SW 1271 (cell line): Measurements from ENCODE around the gene RFX1.
"Not testable (repeated sequence)": the region's sequence is repeated elsewhere in the genome, so short reads cannot be mapped to it uniquely, and the experiment has no call there.

ENCODE experiments used
- DNase-seq, 2 experiments: peaks; one replicate each; lab custom pipeline; 2025; lab: John Stamatoyannopoulos, UW

RFX1 gene

GRCh38 chr19:14006085-14006765 is at the start of gene RFX1:
RFX1 (minus strand) TSS chr19:14006320; CDS start chr19:13993843, 12,477 bp downstream.
- DNase-seq, result peak; percentile 98 to 100

GRCh38 chr19:14055396-14055795 is 49.3 kb upstream of the RFX1 start:
- DNase-seq, result no peak

GRCh38 chr19:14054721-14055120 is 48.6 kb upstream of the RFX1 start:
- no peak for DNase-seq

GRCh38 chr19:14054099-14054498 is 48.0 kb upstream of the RFX1 start:
- DNase-seq, result no peak

GRCh38 chr19:14053500-14053899 is 47.4 kb upstream of the RFX1 start:
- no peak for DNase-seq

DNA sequence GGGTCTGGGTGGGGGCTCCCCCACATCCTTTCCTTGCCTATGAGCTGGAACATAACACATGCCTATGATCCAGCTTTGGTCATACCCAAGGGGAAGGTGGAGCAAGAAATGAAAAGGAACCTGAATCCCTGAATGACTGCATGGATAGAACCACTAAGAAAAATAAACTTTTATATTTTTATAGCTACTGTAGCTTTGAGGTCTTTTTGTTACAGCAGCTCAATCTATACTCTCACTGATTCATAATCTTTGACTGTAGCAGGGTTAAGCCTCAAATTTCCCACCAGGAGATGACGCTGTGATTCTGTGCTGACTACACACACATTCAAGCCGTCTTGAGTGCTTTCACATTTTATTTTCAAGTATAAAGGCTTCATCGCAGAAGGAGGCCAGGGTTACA is 46.9 kb upstream of the RFX1 start:
- DNase-seq, result no peak

- DNase-seq, result no peak
These were observed 46.4 kb upstream of the RFX1 start for GRCh38 chr19:14052470-14052869.

DNA sequence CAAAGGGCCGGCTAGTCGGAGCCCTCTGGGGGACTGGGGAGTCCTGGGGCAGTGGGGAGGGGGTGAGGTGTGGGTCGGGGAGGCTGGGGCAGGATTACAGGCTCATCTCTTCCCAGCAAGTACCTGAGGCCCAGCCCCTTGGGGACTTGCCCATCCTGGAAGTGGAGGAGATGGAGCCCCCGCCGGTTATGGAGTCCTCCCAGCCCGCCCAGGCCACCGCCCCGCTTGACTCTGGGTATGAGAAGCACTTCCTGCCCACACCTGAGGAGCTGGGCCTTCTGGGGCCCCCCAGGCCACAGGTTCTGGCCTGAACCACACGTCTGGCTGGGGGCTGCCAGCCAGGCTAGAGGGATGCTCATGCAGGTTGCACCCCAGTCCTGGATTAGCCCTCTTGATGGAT is 45.9 kb upstream of the RFX1 start:
- DNase-seq, result no peak

GRCh38 chr19:14050961-14051360 is 44.8 kb upstream of the RFX1 start:
- not testable (repeated sequence) for DNase-seq

DNA sequence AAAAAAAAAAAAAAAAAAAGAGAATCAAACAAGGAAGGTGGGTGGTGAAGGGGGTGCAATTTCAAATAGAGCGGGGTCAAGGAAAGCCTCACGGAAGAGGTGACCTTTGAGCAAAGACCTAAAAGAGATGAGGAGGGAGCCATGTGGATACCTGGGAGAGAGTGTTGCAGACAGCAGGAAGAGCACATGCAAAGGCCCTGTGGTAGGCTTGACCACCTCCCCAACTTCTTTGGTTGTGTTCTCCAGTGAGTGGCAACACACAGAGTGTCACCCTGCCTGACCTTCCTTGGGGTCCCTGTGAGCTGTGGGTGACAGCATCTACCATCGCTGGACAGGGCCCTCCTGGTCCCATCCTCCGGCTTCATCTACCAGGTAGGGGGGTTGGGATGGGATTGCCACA is 44.4 kb upstream of the RFX1 start:
- DNase-seq, result no peak

DNA sequence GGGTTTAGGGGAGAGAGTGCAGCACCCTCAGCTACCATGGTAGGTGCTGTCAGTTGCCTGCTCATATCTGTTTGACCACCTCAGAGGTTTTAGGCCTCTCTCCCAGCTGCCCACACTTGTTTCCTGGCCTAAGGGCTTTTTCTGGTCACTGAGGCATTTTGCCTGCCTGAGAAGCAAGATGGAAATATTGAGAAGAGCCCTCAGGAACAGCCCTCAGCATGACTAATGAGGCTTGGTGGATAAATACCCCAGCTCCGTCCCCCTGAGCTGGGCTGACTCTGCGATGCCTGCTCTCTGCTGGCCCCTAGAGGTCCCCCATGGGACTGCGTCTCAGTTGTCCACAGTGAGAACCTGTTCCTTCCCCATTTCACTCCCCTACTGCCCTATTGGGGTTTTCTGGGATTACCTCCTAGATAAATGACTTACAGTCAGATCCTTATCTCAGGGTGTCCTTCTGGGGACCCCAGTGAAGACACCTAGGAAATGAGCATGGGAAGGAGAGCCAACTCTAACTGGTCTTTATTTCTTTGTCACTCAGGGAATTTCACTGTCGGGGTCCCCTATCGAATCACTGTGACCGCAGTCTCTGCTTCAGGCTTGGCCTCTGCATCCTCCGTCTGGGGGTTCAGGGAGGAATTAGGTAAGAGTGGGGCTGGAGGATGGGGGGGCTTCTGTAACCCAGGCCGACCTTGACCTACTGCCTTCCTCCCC is 42.5 kb upstream of the RFX1 start:
- no peak for DNase-seq

GRCh38 chr19:14047866-14048265 is 41.7 kb upstream of the RFX1 start:
- not testable (repeated sequence) for DNase-seq

- peak; percentile 58 to 76 for DNase-seq
These were observed 36.8 kb upstream of the RFX1 start for GRCh38 chr19:14042659-14043608.

DNA sequence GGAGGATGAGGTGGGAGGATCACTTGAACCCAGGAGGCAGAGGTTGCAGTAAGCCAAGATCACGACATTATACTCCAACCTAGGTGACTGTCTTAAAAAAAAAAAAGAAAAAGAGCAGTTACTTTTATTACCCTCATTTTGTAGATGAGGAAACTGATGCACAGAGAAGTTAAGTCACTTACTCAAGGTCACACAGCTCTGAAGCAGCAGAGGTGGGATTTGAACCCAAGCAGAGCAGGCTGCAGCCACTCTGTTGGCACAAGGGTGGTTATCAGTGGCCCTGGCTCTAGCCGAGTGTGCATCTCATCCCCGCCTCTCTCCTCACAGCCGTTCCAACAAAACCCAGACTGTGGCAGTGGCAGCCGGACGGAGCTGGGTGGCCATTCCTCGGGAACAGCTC is 33.1 kb upstream of the RFX1 start:
- no peak for DNase-seq

GRCh38 chr19:14035706-14036105 is 29.6 kb upstream of the RFX1 start:
- no peak for DNase-seq

GRCh38 chr19:14035159-14035558 is 29.0 kb upstream of the RFX1 start:
- peak in 1 of 2 experiments; percentile 10 for DNase-seq

- no peak for DNase-seq
These were observed 27.8 kb upstream of the RFX1 start for GRCh38 chr19:14033946-14034345.

- DNase-seq, result peak; percentile 52 to 67
These were observed 25.8 kb upstream of the RFX1 start, which contains the start of gene IL27RA for GRCh38 chr19:14031719-14032480. IL27RA (plus strand) TSS chr19:14031762; CDS start chr19:14031873, 111 bp downstream.

GRCh38 chr19:14030997-14031718 is 25.0 kb upstream of the RFX1 start:
- no peak for DNase-seq

DNA sequence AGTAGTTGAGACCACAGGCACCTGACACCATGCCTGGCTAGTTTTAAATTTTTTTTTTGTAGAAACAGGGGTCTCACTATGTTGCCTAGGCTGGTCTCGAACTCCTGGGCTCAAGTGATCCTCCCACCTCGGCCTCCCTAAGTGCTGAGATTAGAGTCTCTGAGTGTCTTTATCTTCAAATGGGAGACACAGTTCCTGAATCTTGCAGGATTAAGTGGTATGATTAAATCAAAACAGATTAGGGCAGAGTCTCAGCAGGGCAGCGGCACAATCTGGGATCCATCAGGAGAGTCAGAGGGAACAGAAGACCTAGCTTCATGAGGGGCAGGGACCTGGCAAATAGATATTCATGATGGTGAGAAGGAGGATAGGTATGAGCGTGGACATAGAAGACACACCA is 22.8 kb upstream of the RFX1 start:
- no peak for DNase-seq
